HFF-Myc (cell line): ENCODE results near the gene SDK2.

Experiments
- DNase-seq: peaks from one replicate; pipeline ENCODE4 v3.0.0-alpha.2; 2011; ENCODE audit warnings: low read depth; ENCODE audit errors: extremely low read depth
- H3K4me3 ChIP-seq: replicated peaks from 2 replicates; pipeline ENCODE4 v1.5.1; 2011; ENCODE audit warnings: low read depth, mild to moderate bottlenecking, control low read depth, low read length
- TF ChIP-seq, protein P1 (sequence below): IDR thresholded peaks from 2 replicates; pipeline ENCODE4 v1.5.1; 2012; ENCODE audit warnings: mild to moderate bottlenecking, low read depth, low read length, control low read depth; ENCODE audit errors: missing control alignments

SDK2 gene

GRCh38 chr17:73581379-73581778 is 62.9 kb downstream of the SDK2 start:
- TF ChIP-seq, protein P1, sequence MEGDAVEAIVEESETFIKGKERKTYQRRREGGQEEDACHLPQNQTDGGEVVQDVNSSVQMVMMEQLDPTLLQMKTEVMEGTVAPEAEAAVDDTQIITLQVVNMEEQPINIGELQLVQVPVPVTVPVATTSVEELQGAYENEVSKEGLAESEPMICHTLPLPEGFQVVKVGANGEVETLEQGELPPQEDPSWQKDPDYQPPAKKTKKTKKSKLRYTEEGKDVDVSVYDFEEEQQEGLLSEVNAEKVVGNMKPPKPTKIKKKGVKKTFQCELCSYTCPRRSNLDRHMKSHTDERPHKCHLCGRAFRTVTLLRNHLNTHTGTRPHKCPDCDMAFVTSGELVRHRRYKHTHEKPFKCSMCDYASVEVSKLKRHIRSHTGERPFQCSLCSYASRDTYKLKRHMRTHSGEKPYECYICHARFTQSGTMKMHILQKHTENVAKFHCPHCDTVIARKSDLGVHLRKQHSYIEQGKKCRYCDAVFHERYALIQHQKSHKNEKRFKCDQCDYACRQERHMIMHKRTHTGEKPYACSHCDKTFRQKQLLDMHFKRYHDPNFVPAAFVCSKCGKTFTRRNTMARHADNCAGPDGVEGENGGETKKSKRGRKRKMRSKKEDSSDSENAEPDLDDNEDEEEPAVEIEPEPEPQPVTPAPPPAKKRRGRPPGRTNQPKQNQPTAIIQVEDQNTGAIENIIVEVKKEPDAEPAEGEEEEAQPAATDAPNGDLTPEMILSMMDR = no peak
- DNase-seq = no peak

DNA sequence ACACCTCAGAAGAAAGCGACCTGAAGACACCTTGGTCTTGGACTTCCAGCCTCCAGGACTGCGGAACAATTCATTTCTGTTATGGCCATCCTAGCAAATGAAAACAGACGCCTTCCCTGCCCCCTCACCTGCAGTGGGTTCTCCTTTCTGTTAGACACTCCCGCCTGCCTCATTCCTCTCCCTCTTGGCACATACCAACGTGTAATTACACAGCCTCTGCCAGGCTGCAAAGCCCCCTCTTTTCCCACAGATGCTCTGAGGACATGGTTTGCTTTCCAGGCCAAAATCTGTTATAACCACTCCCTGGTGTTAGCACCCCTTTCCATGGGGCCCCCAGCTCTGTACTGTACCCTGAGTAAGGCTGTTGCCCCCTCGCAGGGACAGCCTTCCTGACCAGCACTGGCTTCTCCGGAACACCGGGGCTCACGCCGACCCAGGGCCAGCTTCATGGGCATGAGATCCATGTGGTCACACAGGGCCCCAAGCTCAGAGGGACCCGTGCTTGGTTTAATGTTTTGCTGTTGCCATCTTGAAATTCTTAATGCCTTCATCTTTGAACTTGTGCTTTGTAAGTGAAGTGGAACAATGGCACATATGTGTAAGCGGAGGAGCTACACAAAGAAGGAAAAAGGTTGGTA is 64.1 kb downstream of the SDK2 start:
- no peak overlapping the region for H3K4me3 ChIP-seq
- no peak for DNase-seq
- TF ChIP-seq, protein P1 = no peak

More at GRCh38 chr17:73581379-73581778, 62.9 kb downstream of the SDK2 start:
- H3K4me3 ChIP-seq = no peak overlapping the region

GRCh38 chr17:73576556-73577098 is 67.6 kb downstream of the SDK2 start:
- DNase-seq = no peak
- TF ChIP-seq, protein P1 = no peak
- no peak overlapping the region for H3K4me3 ChIP-seq

DNA sequence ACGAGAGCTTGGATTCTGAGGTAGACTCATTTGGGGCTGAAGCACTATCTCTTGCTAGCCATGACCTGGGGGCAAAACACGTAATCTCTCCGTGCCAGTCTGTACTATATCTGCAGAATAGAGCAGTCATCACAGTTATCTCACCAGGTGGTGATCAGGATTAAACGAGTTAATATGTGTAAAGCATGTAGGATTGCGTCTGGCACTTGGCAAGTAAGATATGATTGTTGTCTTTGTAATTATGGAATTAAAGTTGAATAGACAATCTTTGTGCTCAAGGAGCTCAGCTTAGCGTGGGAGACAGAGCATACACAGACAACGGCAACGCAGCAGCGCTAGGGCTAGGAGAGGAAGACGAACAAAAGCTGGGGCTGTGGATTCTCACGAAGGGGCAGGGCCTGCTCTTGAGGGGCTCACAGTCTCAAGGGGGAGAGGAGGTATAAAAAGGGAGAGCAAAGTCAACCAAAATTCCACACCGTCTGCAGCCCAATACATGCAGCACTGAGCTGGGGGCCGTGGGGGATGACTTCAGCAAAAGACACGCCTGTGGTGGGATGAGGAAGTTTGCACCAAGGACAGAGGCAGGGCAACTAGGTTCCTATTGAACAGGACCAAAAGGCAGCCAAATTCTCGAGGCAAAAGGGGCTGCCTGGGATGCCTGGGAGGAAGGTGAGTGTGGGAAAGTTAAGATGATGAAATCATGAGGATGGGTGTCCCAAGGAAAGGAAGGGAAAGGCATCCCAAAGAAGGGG is 68.6 kb downstream of the SDK2 start:
- TF ChIP-seq, protein P1 = no peak
- no peak for DNase-seq
- no peak overlapping the region for H3K4me3 ChIP-seq

GRCh38 chr17:73571511-73572130 is 72.6 kb downstream of the SDK2 start:
- TF ChIP-seq, protein P1 = no peak
- DNase-seq = no peak
- no peak overlapping the region for H3K4me3 ChIP-seq

DNA sequence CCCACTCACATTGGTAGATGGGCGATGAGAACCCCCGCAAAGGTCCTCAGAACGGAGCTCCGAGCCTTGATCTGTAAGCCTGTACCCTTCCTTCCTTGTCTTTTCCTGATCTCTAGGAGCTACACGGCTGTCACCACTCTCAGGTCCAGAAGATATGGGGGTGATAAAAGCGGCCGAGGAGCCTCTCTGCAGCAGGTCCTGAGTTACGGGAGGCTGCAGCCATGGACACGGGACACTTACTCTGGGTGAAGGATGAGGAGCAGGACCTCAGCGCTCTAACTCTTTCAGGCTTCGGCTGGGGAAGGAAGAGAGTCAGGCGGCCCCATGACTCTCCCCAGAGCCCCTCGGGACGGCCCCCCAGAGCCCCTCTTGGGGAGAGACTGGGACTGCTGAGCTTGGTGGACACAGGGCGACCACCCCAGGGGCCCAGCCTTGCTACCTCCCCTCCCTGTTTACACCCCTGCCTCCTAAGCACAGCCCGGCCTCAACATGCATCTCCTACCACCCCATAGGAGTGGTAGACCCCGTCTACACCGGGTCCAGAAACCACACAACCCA is 74.4 kb downstream of the SDK2 start:
- TF ChIP-seq, protein P1 = no peak
- DNase-seq = no peak
- H3K4me3 ChIP-seq = no peak overlapping the region
